Measurements from ENCODE around the gene PCDH19. TPM values are rescaled to one million over a fixed set of nuclear protein-coding genes. Genes with fewer than 3 reads are reported as not detected.

PCDH19 gene
- total and polyA plus RNA-seq, 2 experiments from 2014 or later, result 0.87 to 1.4 TPM

- Histone ChIP-seq H3K4me1 (ENCODE audit: insufficient read depth) (peaks cover 1% of the 10 kb centered on the region; the same call in 1 of the 2 replicates), H3F3A (replicated peaks; ENCODE audit: low read depth) (no peaks in the 10 kb centered on the region), H4K20me1 (replicated peaks; ENCODE audit: insufficient read depth) (no peaks in the 10 kb centered on the region), H3K79me2 (replicated peaks; ENCODE audit: insufficient read depth) (no peaks in the 10 kb centered on the region), H2AFZ (no peak overlapping the region), H3K36me3 (ENCODE audit: insufficient read depth) (no peaks in the 10 kb centered on the region), H3K9me2 (ENCODE audit: insufficient read depth) (no peaks in the 10 kb centered on the region), H3K27me3 (ENCODE audit: insufficient read depth) (no peaks in the 10 kb centered on the region), H3K4me2 (no peak overlapping the region), H3K27ac (ENCODE audit: low read depth) (no peak overlapping the region), H3K4me3 (no peak overlapping the region)
- DNase-seq (ENCODE audit: low spot score) (no peak), ATAC-seq (no peak)
- H3K27ac Mint-ChIP-seq, result no peak overlapping the region
- no peaks in the 10 kb centered on the region; the same call in 2 of the 3 replicates for H3K9me3 Mint-ChIP-seq
- TF ChIP-seq, protein P1, sequence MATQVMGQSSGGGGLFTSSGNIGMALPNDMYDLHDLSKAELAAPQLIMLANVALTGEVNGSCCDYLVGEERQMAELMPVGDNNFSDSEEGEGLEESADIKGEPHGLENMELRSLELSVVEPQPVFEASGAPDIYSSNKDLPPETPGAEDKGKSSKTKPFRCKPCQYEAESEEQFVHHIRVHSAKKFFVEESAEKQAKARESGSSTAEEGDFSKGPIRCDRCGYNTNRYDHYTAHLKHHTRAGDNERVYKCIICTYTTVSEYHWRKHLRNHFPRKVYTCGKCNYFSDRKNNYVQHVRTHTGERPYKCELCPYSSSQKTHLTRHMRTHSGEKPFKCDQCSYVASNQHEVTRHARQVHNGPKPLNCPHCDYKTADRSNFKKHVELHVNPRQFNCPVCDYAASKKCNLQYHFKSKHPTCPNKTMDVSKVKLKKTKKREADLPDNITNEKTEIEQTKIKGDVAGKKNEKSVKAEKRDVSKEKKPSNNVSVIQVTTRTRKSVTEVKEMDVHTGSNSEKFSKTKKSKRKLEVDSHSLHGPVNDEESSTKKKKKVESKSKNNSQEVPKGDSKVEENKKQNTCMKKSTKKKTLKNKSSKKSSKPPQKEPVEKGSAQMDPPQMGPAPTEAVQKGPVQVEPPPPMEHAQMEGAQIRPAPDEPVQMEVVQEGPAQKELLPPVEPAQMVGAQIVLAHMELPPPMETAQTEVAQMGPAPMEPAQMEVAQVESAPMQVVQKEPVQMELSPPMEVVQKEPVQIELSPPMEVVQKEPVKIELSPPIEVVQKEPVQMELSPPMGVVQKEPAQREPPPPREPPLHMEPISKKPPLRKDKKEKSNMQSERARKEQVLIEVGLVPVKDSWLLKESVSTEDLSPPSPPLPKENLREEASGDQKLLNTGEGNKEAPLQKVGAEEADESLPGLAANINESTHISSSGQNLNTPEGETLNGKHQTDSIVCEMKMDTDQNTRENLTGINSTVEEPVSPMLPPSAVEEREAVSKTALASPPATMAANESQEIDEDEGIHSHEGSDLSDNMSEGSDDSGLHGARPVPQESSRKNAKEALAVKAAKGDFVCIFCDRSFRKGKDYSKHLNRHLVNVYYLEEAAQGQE (IDR thresholded peaks at IDR 0.05; ENCODE audit: unreplicated experiment), result no peak
- TF ChIP-seq EZH2 (IDR thresholded peaks at IDR 0.05; ENCODE audit: low read depth, unreplicated experiment), result no peak
- no peak for TF ChIP-seq EZH2phosphoT487 (IDR thresholded peaks at IDR 0.05; ENCODE audit: unreplicated experiment)
- no peaks in the 10 kb centered on the region for H3K36me3 Mint-ChIP-seq (ENCODE audit: low read depth)
- no peaks in the 10 kb centered on the region for H3K27me3 Mint-ChIP-seq (ENCODE audit: insufficient read depth, low read depth, poor library complexity)
- no peak overlapping the region for H3K4me3 Mint-ChIP-seq
- H3K4me1 Mint-ChIP-seq, result peaks cover 10% of the 10 kb centered on the region
These were observed 51.3 kb downstream of the PCDH19 start for GRCh38 chrX:100358766-100359165.

DNA sequence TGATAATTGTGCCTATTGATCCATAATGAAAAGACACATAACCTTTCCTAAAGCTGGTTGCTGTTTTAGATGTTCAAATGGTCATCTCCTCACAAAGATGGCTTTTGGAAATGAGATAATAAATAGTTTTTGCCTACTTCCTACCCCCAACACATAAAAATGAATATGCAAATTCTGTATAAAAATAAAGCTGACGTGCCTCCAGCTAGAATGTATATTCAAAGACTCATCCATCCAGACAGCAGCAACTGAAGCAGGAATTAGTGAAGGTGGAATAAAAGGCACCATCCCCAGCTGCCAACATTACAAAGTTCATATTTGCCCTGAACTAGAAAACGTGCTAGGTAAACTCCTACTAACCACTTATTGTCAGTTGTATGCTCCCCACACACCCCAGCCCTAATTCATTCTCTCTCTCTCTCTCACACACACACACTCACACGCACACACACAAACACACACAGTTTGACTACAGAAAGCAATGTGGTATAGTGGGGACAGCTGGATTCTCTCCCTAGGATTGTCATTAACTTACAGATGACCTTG is 53.6 kb downstream of the PCDH19 start:
- no peak overlapping the region for H3K4me2 ChIP-seq
- H3K27ac ChIP-seq (ENCODE audit: low read depth), result no peak overlapping the region
- ATAC-seq (no peak), DNase-seq (ENCODE audit: low spot score) (no peak)
- Mint-ChIP-seq H3K9me3 (no peaks in the 10 kb centered on the region), H3K27ac (no peak overlapping the region), H3K27me3 (ENCODE audit: insufficient read depth, low read depth, poor library complexity) (peaks cover 3% of the 10 kb centered on the region), H3K4me3 (no peak overlapping the region), H3K4me1 (peaks cover 7% of the 10 kb centered on the region), H3K36me3 (ENCODE audit: low read depth) (no peaks in the 10 kb centered on the region)
- H3K9me2 ChIP-seq (ENCODE audit: insufficient read depth), result no peaks in the 10 kb centered on the region
- H3K36me3 ChIP-seq (ENCODE audit: insufficient read depth), result no peaks in the 10 kb centered on the region
- no peak overlapping the region for H3K4me3 ChIP-seq
- no peaks in the 10 kb centered on the region for H3F3A ChIP-seq (replicated peaks; ENCODE audit: low read depth)
- no peaks in the 10 kb centered on the region for H3K79me2 ChIP-seq (replicated peaks; ENCODE audit: insufficient read depth)
- H4K20me1 ChIP-seq (replicated peaks; ENCODE audit: insufficient read depth), result no peaks in the 10 kb centered on the region
- no peaks in the 10 kb centered on the region for H3K4me1 ChIP-seq (ENCODE audit: insufficient read depth)
- H3K27me3 ChIP-seq (ENCODE audit: insufficient read depth), result 0 out of 2 replicates have a peak, but pooled peaks cover 2% of the 10 kb centered on the region
- H2AFZ ChIP-seq, result no peak overlapping the region
- TF ChIP-seq ZNF331 (CRISPR knock-in tag; IDR thresholded peaks at IDR 0.05; ENCODE audit: low read depth) (no peak), EZH2phosphoT487 (IDR thresholded peaks at IDR 0.05; ENCODE audit: unreplicated experiment) (no peak), JUNB (IDR thresholded peaks at IDR 0.05; ENCODE audit: unreplicated experiment) (no peak), NANOG (IDR thresholded peaks at IDR 0.05; ENCODE audit: borderline replicate concordance) (no peak)
- TF ChIP-seq, protein P1 (IDR thresholded peaks at IDR 0.05; ENCODE audit: unreplicated experiment), result no peak
- TF ChIP-seq, protein P2, sequence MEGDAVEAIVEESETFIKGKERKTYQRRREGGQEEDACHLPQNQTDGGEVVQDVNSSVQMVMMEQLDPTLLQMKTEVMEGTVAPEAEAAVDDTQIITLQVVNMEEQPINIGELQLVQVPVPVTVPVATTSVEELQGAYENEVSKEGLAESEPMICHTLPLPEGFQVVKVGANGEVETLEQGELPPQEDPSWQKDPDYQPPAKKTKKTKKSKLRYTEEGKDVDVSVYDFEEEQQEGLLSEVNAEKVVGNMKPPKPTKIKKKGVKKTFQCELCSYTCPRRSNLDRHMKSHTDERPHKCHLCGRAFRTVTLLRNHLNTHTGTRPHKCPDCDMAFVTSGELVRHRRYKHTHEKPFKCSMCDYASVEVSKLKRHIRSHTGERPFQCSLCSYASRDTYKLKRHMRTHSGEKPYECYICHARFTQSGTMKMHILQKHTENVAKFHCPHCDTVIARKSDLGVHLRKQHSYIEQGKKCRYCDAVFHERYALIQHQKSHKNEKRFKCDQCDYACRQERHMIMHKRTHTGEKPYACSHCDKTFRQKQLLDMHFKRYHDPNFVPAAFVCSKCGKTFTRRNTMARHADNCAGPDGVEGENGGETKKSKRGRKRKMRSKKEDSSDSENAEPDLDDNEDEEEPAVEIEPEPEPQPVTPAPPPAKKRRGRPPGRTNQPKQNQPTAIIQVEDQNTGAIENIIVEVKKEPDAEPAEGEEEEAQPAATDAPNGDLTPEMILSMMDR (conservative IDR thresholded peaks at IDR 0.05; ENCODE audit: low read depth in 2 of 2), result no peak
